ENCODE data around the gene VIL1.
A peak's percentile ranks its signal among the peaks of the same experiment; 100 is the strongest.

The VIL1 gene

DNA sequence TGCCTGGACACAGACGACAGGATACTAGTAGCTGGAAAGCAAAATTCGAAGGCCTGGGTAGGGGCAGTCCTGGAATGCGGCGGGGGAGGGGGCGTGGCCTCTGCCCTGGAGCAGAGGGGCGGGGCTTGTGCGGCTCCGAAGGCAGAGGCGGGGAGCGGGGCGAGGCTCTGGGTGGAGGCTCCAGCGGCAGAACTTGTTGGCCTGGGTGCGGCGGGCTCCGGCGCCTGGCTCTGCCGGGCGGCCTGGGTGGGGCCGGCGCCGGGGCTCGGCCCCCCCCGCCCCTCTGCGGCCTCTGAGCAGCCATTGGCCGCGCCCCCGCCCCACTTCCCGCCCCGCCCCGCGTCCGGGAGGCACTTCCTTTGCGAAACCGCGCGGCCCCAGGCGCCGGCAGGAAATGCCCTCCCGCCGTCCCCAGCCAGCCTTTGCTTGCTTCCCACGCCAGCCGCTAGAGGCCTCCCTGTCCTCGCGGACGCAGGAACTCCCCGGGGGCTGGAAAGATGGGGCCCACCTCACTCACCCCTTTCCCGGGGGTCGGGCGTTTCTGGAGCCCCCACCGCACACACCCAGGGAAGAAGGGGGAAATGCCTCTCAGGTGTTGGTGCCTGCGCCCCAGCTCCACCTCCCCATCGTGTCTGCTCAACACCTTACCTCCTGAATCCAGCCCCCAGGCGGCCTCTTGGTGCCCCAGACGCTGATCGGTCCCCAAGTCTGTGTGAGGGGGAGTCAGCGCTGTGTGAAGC lies 12.5 kb upstream of the VIL1 start:
- peak; percentile 97 for DNase-seq (ENCODE audit: low spot score)

DNA sequence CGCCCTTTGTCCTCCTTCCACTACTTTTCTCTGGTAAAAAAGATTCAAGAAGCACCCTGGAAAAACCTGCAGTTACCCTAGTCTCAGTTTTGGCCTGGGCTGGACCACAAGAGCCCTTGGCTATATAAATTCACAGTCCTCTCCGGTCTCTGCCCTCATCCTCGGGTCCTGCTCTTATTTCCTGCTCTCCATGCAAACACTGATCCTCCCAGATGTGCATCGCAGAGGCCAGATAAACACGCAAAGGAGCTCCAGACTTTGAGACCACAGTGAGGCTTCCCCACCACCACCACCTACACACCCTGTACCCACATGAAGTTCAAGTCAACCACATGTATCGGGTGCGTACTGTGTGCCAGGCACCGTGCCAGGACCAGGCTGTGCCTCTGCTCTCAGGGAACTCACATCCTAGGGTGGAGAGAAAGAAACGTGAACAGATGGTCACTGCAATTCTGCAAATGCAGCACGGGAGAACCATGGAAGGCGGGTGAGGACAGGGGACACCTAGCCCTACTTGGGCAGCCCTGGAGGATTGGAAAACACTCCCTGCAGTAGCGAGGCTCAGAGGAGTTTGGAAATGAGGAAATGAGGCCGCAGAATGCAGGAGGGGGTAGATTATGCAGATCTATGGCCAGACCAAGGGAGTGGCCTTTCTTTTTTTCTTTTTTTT lies 11.8 kb upstream of the VIL1 start:
- DNase-seq (ENCODE audit: low spot score): peak; percentile 26

DNA sequence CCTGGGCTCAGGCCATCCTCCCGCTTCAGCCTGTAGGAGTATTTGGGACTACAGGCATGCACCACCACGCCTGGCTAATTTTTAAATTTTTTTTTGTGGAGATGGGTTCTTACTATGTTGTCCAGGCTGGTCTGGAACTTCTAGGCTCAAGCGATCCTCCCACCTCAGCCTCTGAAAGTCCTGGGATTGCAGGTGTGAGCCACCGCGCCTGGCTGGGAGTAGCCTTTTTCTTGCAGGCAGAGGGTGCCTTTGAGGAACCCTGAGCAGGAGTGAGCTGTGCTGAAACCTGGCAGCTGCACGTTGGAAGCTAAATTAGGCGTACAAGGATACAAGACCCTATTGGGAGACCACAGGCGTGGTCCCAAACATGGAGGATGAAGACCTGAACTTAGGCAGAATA lies 11.2 kb upstream of the VIL1 start:
- no peak for DNase-seq (ENCODE audit: low spot score)

DNA sequence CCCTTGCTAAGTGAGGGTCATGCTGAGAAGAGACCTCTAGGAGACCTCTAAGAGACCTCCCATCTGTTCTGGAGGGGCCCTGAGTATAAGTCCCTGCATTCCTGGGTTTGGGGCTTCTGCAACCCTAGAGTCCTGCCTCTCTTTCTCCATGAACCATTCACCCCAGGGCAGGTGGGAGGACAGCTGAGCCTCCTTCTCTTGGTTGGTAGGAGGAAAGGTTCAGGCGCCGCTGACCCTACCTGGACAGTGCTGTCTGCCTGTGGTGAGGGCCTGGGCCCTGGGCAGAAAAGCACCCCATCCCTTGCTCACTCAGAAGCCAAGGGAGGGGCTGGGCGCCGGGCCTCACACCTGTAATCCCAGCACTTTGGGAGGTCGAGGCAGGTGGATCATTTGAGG lies 604 bp upstream of the VIL1 start:
- DNase-seq (ENCODE audit: low spot score): no peak

DNA sequence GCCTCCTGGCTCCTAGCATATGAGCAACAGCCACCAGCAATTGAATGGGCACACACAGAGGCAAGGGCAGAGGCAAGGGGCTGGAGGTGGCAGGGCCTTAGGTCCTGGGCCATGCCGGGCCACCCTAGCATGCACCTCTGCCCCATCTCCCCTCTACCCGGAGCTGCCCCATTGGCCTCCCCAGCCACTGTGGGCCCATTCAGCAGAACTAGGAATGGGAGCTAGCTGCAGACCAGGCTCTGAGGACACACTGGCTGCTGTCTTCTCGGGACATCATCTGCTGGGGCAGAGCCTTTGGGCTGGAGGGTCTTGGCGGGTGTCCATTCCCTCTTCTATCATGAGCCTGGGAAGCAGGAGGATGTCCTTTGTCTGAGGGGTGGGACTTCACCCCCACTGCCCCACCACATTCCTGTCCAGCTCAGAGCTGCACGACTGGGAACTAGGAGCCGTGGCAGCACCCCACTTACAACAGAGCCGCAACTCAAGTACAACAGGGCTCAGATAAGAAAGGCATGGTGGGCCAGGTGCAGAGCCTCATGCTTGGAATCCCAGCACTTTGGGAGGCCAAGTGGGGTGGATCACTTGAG lies 800 bp downstream of the VIL1 start:
- no peak for DNase-seq (ENCODE audit: low spot score)

DNA sequence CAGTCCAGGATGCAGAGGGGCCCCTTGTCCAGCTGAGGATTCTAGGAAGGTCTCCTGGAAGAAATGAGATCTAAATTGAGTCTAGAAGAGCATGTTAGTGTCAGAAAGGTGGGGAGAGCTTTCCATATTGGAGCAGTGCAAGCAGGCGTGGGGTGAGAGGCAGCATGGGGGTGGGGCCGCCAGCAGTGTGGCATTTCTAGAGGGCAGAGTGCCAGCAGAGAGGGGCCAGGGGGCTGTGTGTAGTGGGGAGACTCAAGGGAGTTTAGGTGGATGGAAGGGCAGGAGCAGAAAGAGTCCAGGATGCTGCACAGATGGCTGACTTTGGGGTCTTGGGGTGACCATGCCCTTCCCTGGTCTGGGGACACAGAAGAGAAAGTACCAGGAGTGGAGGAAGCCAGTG lies 2.1 kb downstream of the VIL1 start:
- DNase-seq (ENCODE audit: low spot score): no peak

DNA sequence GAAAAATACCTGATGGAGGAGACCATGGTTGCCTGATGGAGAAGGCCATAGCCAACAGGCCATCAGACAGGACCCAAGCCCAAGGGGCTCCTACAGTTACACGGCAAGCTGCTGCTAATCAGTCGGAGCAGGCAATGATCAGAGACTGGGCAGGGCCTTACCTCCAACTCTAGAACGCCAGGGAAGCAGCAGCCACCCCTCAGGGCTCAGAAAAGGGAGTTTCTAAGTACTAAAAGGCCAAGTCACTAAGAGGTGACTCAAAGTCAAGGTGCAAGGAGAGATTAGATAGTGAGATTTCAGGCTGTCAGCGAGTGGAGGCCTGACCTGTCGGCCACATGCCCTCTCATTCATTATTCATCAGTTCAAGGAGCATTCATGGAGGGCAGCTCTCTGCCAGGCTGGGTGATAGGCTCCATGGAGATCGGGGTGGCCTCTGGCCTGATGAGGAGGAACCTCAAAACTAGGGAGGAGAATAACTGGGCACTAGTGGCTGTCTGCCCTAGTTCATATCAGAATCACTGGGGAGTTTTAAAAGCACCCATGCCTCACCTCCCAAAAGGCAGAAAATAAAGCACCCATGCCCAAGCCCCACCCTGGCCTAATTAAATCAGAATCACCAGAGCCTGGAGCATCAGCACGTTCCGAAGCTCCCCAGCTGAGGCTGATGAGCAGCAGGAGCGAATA lies 3.6 kb downstream of the VIL1 start:
- no peak for DNase-seq (ENCODE audit: low spot score)

DNA sequence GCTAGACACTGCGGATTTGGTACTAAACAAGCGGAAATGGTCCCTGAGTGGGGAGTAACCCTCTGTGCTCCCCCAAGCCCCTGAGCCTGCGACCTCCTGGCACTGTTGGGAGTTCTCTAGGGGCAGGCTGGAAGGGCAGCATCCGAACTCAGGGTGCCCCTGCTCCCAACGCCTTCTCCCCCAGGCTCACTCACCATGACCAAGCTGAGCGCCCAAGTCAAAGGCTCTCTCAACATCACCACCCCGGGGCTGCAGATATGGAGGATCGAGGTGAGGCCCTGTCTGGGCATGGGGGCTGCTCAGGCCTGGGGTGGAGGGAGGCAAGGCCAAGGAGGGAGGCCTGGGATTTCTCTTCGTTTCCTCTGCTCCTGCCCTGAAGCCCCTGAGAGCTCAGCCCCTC lies 4.7 kb downstream of the VIL1 start:
- no peak for DNase-seq (ENCODE audit: low spot score)

DNA sequence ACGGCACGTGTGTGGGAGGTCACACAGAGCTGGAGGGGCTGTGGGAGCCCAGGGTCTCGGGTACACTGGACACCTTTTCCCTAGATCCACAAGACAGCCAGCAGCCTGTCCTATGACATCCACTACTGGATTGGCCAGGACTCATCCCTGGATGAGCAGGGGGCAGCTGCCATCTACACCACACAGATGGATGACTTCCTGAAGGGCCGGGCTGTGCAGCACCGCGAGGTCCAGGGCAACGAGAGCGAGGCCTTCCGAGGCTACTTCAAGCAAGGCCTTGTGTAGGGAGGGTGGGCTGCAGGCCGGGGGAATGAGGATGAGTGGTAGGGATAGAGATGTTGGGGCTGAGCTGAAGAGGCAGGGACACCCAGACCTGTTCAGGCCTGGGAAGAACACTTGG lies 6.6 kb downstream of the VIL1 start:
- DNase-seq (ENCODE audit: low spot score): no peak

DNA sequence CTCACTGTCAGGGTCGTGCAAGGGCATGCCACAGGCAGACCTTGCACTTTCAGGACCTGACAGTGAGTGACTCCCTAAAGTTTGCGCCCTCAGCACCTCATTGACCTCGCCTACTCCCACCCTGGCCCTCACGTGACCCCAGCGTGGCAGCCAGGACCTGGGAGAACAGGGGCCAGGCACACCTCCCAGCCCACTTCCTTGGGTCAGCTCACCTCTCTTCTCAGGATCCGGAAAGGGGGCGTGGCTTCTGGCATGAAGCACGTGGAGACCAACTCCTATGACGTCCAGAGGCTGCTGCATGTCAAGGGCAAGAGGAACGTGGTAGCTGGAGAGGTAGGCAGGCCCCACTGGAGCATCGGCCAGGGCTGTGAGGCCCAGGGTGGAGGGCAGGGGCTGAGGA lies 8.8 kb downstream of the VIL1 start:
- no peak for DNase-seq (ENCODE audit: low spot score)

DNA sequence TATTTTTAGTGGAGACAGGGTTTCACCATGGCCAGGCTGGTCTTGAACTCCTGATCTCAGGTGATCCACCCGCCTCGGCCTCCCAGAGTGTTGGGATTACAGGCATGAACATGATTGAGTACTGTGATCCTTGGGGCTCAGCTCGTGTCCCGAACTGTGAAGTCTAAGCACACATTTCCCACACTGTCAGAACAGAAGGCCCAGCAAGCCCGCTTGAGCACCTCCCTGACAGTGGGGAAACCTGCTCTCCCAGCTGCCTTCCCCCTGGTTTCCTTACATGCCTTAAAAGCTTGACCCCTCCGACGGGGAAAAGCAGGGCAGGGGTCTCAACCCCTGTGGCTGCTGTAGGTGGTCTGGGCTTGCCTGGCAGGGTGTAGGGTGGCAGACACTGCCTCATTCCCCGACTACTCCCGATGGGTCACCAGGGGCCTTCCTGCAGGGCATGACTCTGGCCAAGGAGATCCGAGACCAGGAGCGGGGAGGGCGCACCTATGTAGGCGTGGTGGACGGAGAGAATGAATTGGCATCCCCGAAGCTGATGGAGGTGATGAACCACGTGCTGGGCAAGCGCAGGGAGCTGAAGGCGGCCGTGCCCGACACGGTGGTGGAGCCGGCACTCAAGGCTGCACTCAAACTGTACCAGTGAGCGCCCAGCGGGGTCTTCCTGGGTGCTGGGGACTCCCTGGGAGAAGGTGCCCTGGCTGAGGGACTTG lies 10.1 kb downstream of the VIL1 start:
- DNase-seq (ENCODE audit: low spot score): no peak

DNA sequence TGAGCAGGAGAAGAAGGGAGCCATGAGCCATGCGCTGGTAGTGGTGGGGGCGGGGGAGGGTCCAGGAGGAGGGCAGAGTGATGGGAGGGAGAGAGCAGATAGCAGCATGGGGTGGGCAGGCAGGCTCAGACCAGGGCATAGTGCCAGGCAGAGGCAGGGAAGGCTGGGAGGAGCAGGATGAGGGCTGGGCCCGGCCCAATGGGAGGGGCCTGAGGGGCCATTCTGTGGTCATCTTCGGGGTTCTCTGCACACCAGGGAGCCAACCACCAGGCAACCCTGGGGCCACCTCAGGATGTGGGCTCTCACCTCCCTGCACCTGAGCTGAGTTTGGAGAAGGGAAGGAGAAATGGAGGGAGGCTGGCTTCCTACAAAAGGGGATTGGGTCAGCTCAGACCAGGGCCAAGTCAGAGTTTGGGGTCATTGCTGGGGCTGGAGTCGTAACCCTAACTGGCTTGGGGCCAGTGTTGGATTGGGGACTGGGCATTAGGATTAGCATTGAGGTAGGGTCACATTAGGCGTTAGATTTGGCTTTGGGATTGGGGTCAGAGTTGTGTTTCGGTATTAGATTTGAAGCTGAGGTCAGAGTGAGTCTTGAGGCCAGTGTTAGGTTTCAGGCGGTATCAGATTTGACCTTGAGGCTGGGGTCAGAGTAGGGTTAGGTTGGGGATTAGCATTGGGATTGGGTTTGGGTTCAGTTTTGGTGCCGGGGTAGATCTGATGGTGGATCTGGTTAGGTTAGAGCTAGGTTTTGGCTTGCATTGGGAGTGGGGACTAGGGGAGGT lies 11.2 kb downstream of the VIL1 start:
- no peak for DNase-seq (ENCODE audit: low spot score)

DNA sequence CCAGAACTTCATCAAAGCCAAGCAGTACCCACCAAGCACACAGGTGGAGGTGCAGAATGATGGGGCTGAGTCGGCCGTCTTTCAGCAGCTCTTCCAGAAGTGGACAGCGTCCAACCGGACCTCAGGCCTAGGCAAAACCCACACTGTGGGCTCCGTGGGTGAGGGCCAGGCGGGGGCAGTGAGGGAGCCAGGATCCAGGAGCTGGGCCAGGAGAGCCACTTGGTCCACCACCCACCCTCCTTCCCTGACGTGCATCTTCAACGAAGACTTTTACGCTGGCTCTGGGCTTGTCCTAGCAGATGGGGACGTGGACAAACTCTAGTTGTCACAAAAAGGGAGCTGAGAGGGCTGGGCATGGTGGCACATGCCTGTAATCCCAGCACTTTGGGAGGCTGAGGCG lies 11.8 kb downstream of the VIL1 start:
- DNase-seq (ENCODE audit: low spot score): no peak

DNA sequence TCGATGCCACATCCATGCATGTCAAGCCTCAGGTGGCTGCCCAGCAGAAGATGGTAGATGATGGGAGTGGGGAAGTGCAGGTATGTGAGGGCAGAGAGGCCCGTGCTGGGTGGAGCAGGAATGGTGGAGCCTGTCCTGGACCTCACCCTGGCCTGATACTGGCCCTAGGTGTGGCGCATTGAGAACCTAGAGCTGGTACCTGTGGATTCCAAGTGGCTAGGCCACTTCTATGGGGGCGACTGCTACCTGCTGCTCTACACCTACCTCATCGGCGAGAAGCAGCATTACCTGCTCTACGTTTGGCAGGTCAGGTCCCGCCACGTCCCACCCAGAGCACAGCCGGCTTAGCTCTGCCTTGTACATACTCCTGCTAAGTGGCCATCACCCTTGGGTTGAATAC lies 13.0 kb downstream of the VIL1 start:
- no peak for DNase-seq (ENCODE audit: low spot score)

DNA sequence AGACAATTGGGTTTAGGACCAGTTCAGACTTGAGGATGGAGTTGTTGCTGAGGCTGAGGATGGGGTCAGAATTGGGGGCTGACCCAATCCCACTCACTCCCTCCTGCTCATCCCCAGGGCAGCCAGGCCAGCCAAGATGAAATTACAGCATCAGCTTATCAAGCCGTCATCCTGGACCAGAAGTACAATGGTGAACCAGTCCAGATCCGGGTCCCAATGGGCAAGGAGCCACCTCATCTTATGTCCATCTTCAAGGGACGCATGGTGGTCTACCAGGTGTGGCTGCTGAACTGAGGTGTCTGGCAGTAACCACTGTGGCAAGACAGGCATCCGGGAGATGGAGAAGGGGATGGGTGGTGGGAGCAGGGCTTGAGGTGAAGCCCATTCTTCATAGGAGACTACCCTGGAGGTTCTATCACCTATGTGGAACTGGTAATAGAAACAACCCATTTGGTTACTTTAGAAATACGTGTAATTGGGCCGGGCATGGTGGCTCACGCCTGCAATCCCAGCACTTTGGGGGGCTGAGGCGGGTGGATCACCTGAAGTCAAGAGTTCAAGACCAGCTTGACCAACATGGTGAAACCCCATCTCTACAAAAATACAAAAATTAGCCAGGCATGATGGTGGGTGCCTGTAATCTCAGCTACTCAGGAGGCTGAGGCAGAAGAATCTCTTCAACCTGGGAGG lies 13.9 kb downstream of the VIL1 start:
- no peak for DNase-seq (ENCODE audit: low spot score)

DNA sequence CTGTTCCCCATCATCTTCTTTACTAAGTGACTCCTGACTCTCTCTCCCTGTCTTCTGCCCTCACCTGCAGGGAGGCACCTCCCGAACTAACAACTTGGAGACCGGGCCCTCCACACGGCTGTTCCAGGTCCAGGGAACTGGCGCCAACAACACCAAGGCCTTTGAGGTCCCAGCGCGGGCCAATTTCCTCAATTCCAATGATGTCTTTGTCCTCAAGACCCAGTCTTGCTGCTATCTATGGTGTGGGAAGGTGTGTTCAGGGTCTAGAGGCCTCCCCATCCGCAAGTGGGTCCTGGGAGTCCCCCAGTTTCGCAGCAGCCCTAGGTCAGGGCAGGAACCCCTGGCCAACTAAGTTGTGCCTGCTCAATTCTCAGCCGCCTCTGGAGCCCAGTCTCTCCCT lies 15.5 kb downstream of the VIL1 start:
- no peak for DNase-seq (ENCODE audit: low spot score)

DNA sequence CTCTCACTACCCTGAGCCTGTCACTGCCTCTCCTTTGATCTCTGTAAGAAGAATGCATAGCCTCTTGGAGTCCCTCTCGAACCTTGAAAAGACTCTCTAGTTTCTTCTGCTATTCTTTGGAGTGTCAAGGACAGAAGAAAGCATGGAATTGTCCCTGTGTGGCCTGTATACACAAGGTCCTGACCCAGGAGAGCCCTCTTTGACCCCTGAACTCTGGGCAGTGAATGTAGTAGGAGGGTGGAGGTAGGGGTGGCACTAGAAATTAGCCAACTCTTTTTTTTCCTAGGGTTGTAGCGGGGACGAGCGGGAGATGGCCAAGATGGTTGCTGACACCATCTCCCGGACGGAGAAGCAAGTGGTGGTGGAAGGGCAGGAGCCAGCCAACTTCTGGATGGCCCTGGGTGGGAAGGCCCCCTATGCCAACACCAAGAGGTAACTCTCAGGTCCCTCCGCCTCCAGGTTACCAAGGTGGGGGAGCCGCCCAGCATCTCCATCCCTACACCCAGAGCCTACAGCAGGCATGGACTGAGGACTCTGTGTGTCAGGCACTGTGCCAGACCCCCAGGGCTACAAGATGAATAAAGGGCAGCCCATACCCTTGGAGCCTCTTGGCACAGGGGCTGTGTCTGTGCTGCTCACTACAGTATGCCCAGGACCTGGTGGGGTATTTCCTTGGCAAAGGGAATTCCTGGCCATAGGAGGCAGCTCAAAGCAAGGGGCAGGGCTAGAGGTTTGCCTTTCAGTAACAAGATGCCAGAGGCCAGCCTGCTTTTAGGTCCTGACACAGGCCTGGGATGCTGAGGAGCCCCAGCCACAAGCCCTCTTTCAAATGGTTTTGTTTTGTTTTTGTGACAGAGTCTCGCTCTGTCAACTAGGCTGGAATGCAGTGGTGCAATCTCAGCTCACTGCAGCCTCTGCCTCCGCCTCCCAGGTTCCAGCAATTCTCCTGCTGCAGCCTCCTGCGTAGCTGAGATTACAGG lies 16.4 kb downstream of the VIL1 start:
- no peak for DNase-seq (ENCODE audit: low spot score)

DNA sequence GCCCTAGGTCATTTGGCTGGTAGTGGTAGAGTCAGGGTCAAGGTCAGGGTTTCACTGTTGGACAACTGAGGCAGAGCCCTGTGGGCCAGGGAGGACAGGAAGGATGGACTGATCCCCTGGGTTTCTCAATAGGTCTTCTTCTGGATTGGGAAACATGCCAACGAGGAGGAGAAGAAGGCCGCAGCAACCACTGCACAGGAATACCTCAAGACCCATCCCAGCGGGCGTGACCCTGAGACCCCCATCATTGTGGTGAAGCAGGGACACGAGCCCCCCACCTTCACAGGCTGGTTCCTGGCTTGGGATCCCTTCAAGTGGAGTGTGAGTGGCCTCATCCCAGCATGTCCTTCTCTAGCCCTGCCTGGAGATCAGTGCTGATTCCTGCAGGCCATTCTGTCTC lies 18.1 kb downstream of the VIL1 start:
- no peak for DNase-seq (ENCODE audit: low spot score)

DNA sequence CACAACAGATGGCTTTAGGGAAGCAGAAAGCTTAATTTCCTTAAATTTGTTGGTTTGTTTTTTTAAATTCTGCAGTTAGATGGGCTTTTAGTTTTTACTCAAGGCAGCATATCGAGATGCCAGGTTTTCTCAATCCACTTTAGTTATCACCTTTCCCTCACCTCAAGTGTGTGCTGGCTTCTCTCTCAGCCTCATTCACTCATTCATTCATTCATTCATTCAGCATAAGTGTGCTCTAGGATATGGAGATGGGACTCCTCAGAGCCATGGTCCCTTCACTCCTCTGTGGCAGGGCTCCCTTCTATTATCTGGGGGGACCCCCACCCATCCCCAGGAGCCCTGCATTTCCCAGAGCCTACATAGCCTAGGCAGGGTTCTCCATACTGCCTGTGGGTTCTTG lies 19.0 kb downstream of the VIL1 start:
- DNase-seq (ENCODE audit: low spot score): no peak

DNA sequence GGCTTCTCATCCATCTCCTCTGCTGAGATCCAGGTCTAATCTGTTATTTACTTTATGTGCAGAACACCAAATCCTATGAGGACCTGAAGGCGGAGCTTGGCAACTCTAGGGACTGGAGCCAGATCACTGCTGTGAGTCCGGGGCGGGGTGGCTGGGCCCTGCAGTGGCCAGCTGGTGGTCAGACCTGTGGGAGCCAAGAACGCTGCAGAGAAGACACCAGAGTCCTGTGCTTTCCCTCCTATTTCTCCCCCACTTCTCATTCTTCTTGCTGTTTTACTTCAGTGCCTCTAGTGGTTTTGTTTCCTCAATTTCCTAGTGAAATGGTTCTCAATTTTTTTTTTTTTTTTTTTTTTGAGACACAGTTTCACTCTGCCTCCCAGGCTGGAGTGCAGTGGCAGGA lies 19.7 kb downstream of the VIL1 start:
- DNase-seq (ENCODE audit: low spot score): no peak
